NCI-H2107 treated with DMSO at 0.1 percent for 48 hours (cell line): ENCODE data around the gene TRAF1.

Experiments used
- DNase-seq: peaks from one replicate; lab custom pipeline; 2025; ENCODE audit not compliant: unreplicated experiment; lab: John Stamatoyannopoulos, UW

TRAF1 gene

GRCh38 chr9:120853198-120853597 is 73.4 kb downstream of the TRAF1 start:
- no peak for DNase-seq
